ENCODE results near the gene DHRS7C.

DHRS7C gene

GRCh38 chr17:9809409-9809808, 18.0 kb upstream of the DHRS7C start:
- no peaks in the 10 kb centered on the region for H3K4me1 ChIP-seq (ENCODE audit: control insufficient read depth, insufficient read depth, low read length)
- no peak overlapping the region for H3K4me3 ChIP-seq (ENCODE audit: low read length)
- H3K36me3 ChIP-seq (ENCODE audit: control insufficient read depth, insufficient read depth, low read length, severe bottlenecking): no peaks in the 10 kb centered on the region
- peaks cover 15% of the 10 kb centered on the region for H3K27me3 ChIP-seq (replicated peaks; ENCODE audit: control insufficient read depth, insufficient read depth, low read length)
- no peak for DNase-seq (ENCODE audit: low read depth)
- no peak overlapping the region for H3K9ac ChIP-seq (ENCODE audit: low read length)
- peaks cover 5% of the 10 kb centered on the region for H3K9me3 ChIP-seq (ENCODE audit: control insufficient read depth, low read length)

GRCh38 chr17:9806699-9807098, 15.3 kb upstream of the DHRS7C start:
- DNase-seq (ENCODE audit: low read depth): no peak
- Histone ChIP-seq H3K36me3 (ENCODE audit: control insufficient read depth, insufficient read depth, low read length, severe bottlenecking) (no peaks in the 10 kb centered on the region), H3K4me1 (ENCODE audit: control insufficient read depth, insufficient read depth, low read length) (no peaks in the 10 kb centered on the region), H3K4me3 (ENCODE audit: low read length) (no peak overlapping the region), H3K9me3 (ENCODE audit: control insufficient read depth, low read length) (peaks cover 13% of the 10 kb centered on the region), H3K27me3 (replicated peaks; ENCODE audit: control insufficient read depth, insufficient read depth, low read length) (peaks cover 18% of the 10 kb centered on the region), H3K9ac (ENCODE audit: low read length) (no peak overlapping the region)

GRCh38 chr17:9805769-9806168, 14.4 kb upstream of the DHRS7C start:
- no peaks in the 10 kb centered on the region for H3K36me3 ChIP-seq (ENCODE audit: control insufficient read depth, insufficient read depth, low read length, severe bottlenecking)
- no peak for DNase-seq (ENCODE audit: low read depth)
- H3K4me3 ChIP-seq (ENCODE audit: low read length): no peak overlapping the region
- peaks cover 13% of the 10 kb centered on the region for H3K9me3 ChIP-seq (ENCODE audit: control insufficient read depth, low read length)
- no peak overlapping the region for H3K9ac ChIP-seq (ENCODE audit: low read length)
- H3K4me1 ChIP-seq (ENCODE audit: control insufficient read depth, insufficient read depth, low read length): no peaks in the 10 kb centered on the region
- peaks cover 15% of the 10 kb centered on the region for H3K27me3 ChIP-seq (replicated peaks; ENCODE audit: control insufficient read depth, insufficient read depth, low read length)

GRCh38 chr17:9802697-9803096, 11.3 kb upstream of the DHRS7C start:
- Histone ChIP-seq H3K4me1 (ENCODE audit: control insufficient read depth, insufficient read depth, low read length) (no peaks in the 10 kb centered on the region), H3K9ac (ENCODE audit: low read length) (no peak overlapping the region), H3K27me3 (replicated peaks; ENCODE audit: control insufficient read depth, insufficient read depth, low read length) (peaks cover 20% of the 10 kb centered on the region), H3K9me3 (ENCODE audit: control insufficient read depth, low read length) (peaks cover 13% of the 10 kb centered on the region), H3K4me3 (ENCODE audit: low read length) (no peak overlapping the region), H3K36me3 (ENCODE audit: control insufficient read depth, insufficient read depth, low read length, severe bottlenecking) (no peaks in the 10 kb centered on the region)
- DNase-seq (ENCODE audit: low read depth): no peak

- Histone ChIP-seq H3K9me3 (ENCODE audit: control insufficient read depth, low read length) (peaks cover 13% of the 10 kb centered on the region), H3K27me3 (replicated peaks; ENCODE audit: control insufficient read depth, insufficient read depth, low read length) (peaks cover 20% of the 10 kb centered on the region), H3K4me1 (ENCODE audit: control insufficient read depth, insufficient read depth, low read length) (no peaks in the 10 kb centered on the region), H3K9ac (ENCODE audit: low read length) (no peak overlapping the region), H3K36me3 (ENCODE audit: control insufficient read depth, insufficient read depth, low read length, severe bottlenecking) (no peaks in the 10 kb centered on the region), H3K4me3 (ENCODE audit: low read length) (no peak overlapping the region)
- no peak for DNase-seq (ENCODE audit: low read depth)
These were observed 10.9 kb upstream of the DHRS7C start for GRCh38 chr17:9802294-9802693.

GRCh38 chr17:9801505-9801904, 10.1 kb upstream of the DHRS7C start:
- DNase-seq (ENCODE audit: low read depth): no peak
- H3K36me3 ChIP-seq (ENCODE audit: control insufficient read depth, insufficient read depth, low read length, severe bottlenecking): no peaks in the 10 kb centered on the region
- no peak overlapping the region for H3K4me3 ChIP-seq (ENCODE audit: low read length)
- H3K9me3 ChIP-seq (ENCODE audit: control insufficient read depth, low read length): peaks cover 13% of the 10 kb centered on the region
- peaks cover 20% of the 10 kb centered on the region for H3K27me3 ChIP-seq (replicated peaks; ENCODE audit: control insufficient read depth, insufficient read depth, low read length)
- H3K9ac ChIP-seq (ENCODE audit: low read length): no peak overlapping the region
- no peaks in the 10 kb centered on the region for H3K4me1 ChIP-seq (ENCODE audit: control insufficient read depth, insufficient read depth, low read length)

- Histone ChIP-seq H3K9ac (ENCODE audit: low read length) (no peak overlapping the region), H3K4me3 (ENCODE audit: low read length) (no peak overlapping the region), H3K27me3 (replicated peaks; ENCODE audit: control insufficient read depth, insufficient read depth, low read length) (peaks cover 20% of the 10 kb centered on the region), H3K36me3 (ENCODE audit: control insufficient read depth, insufficient read depth, low read length, severe bottlenecking) (no peaks in the 10 kb centered on the region), H3K4me1 (ENCODE audit: control insufficient read depth, insufficient read depth, low read length) (no peaks in the 10 kb centered on the region), H3K9me3 (ENCODE audit: control insufficient read depth, low read length) (peaks cover under 1% of the 10 kb centered on the region)
- no peak for DNase-seq (ENCODE audit: low read depth)
These were observed 7.3 kb upstream of the DHRS7C start for GRCh38 chr17:9798724-9799123.

GRCh38 chr17:9798008-9798407, 6.6 kb upstream of the DHRS7C start:
- Histone ChIP-seq H3K36me3 (ENCODE audit: control insufficient read depth, insufficient read depth, low read length, severe bottlenecking) (no peaks in the 10 kb centered on the region), H3K27me3 (replicated peaks; ENCODE audit: control insufficient read depth, insufficient read depth, low read length) (peaks cover 20% of the 10 kb centered on the region), H3K4me1 (ENCODE audit: control insufficient read depth, insufficient read depth, low read length) (no peaks in the 10 kb centered on the region), H3K4me3 (ENCODE audit: low read length) (no peak overlapping the region), H3K9me3 (ENCODE audit: control insufficient read depth, low read length) (no peaks in the 10 kb centered on the region), H3K9ac (ENCODE audit: low read length) (no peak overlapping the region)
- DNase-seq (ENCODE audit: low read depth): no peak

- no peak for DNase-seq (ENCODE audit: low read depth)
- Histone ChIP-seq H3K27me3 (replicated peaks; ENCODE audit: control insufficient read depth, insufficient read depth, low read length) (peaks cover 2% of the 10 kb centered on the region), H3K9ac (ENCODE audit: low read length) (no peak overlapping the region), H3K4me3 (ENCODE audit: low read length) (no peak overlapping the region), H3K4me1 (ENCODE audit: control insufficient read depth, insufficient read depth, low read length) (peaks cover 4% of the 10 kb centered on the region), H3K36me3 (ENCODE audit: control insufficient read depth, insufficient read depth, low read length, severe bottlenecking) (no peaks in the 10 kb centered on the region), H3K9me3 (ENCODE audit: control insufficient read depth, low read length) (no peaks in the 10 kb centered on the region)
These were observed 919 bp upstream of the DHRS7C start for GRCh38 chr17:9792181-9792840.

- H3K27me3 ChIP-seq (replicated peaks; ENCODE audit: control insufficient read depth, insufficient read depth, low read length): peaks cover 2% of the 10 kb centered on the region
- no peak overlapping the region for H3K9ac ChIP-seq (ENCODE audit: low read length)
- H3K9me3 ChIP-seq (ENCODE audit: control insufficient read depth, low read length): no peaks in the 10 kb centered on the region
These were observed 1.1 kb downstream of the DHRS7C start for GRCh38 chr17:9790316-9790715.

GRCh38 chr17:9788601-9789000, 2.8 kb downstream of the DHRS7C start:
- DNase-seq (ENCODE audit: low read depth): no peak
- peaks cover 4% of the 10 kb centered on the region for H3K4me1 ChIP-seq (ENCODE audit: control insufficient read depth, insufficient read depth, low read length)
- H3K4me3 ChIP-seq (ENCODE audit: low read length): no peak overlapping the region
- H3K36me3 ChIP-seq (ENCODE audit: control insufficient read depth, insufficient read depth, low read length, severe bottlenecking): no peaks in the 10 kb centered on the region
- H3K27me3 ChIP-seq (replicated peaks; ENCODE audit: control insufficient read depth, insufficient read depth, low read length): peaks cover 2% of the 10 kb centered on the region
- no peak overlapping the region for H3K9ac ChIP-seq (ENCODE audit: low read length)
- no peaks in the 10 kb centered on the region for H3K9me3 ChIP-seq (ENCODE audit: control insufficient read depth, low read length)

More at GRCh38 chr17:9790316-9790715, 1.1 kb downstream of the DHRS7C start:
- Histone ChIP-seq H3K4me1 (ENCODE audit: control insufficient read depth, insufficient read depth, low read length) (peaks cover 4% of the 10 kb centered on the region), H3K4me3 (ENCODE audit: low read length) (no peak overlapping the region), H3K36me3 (ENCODE audit: control insufficient read depth, insufficient read depth, low read length, severe bottlenecking) (no peaks in the 10 kb centered on the region)
- DNase-seq (ENCODE audit: low read depth): no peak

GRCh38 chr17:9784544-9784943, 6.8 kb downstream of the DHRS7C start:
- Histone ChIP-seq H3K36me3 (ENCODE audit: control insufficient read depth, insufficient read depth, low read length, severe bottlenecking) (no peaks in the 10 kb centered on the region), H3K27me3 (replicated peaks; ENCODE audit: control insufficient read depth, insufficient read depth, low read length) (peaks cover 23% of the 10 kb centered on the region), H3K4me3 (ENCODE audit: low read length) (no peak overlapping the region), H3K9ac (ENCODE audit: low read length) (no peak overlapping the region), H3K9me3 (ENCODE audit: control insufficient read depth, low read length) (no peaks in the 10 kb centered on the region), H3K4me1 (ENCODE audit: control insufficient read depth, insufficient read depth, low read length) (no peaks in the 10 kb centered on the region)
- no peak for DNase-seq (ENCODE audit: low read depth)
